ENCODE measurements around the gene SLC26A8.
"Not testable (repeated sequence)": the region's sequence is repeated elsewhere in the genome, so short reads cannot be mapped to it uniquely, and the experiment has no call there.

SLC26A8 gene

GRCh38 chr6:36015666-36016065 lies 8.8 kb downstream of the SLC26A8 start:
- DNase-seq (ENCODE audit: low spot score): no peak

GRCh38 chr6:36000451-36000850 lies 24.0 kb downstream of the SLC26A8 start:
- no peak for DNase-seq (ENCODE audit: low spot score)

- no peak for DNase-seq (ENCODE audit: low spot score)
These were observed 31.3 kb downstream of the SLC26A8 start for GRCh38 chr6:35993150-35993549.

- not testable (repeated sequence) for DNase-seq (ENCODE audit: low spot score)
These were observed 36.4 kb downstream of the SLC26A8 start for GRCh38 chr6:35988047-35988446.

- no peak for DNase-seq (ENCODE audit: low spot score)
These were observed 39.7 kb downstream of the SLC26A8 start for GRCh38 chr6:35984701-35985100.

GRCh38 chr6:35980991-35981645 lies 43.3 kb downstream of the SLC26A8 start:
- DNase-seq (ENCODE audit: low spot score): no peak

- not testable (repeated sequence) for DNase-seq (ENCODE audit: low spot score)
These were observed 44.3 kb downstream of the SLC26A8 start for GRCh38 chr6:35980126-35980525.

GRCh38 chr6:35977308-35977707 lies 47.1 kb downstream of the SLC26A8 start:
- no peak for DNase-seq (ENCODE audit: low spot score)

GRCh38 chr6:35973670-35974222 lies 50.7 kb downstream of the SLC26A8 start:
- no peak for DNase-seq (ENCODE audit: low spot score)

GRCh38 chr6:35972471-35973367 lies 51.7 kb downstream of the SLC26A8 start:
- no peak for DNase-seq (ENCODE audit: low spot score)

- DNase-seq (ENCODE audit: low spot score): no peak
These were observed 54.3 kb downstream of the SLC26A8 start for GRCh38 chr6:35970181-35970580.

- DNase-seq (ENCODE audit: low spot score): no peak
These were observed 54.8 kb downstream of the SLC26A8 start for GRCh38 chr6:35969646-35970045.

- DNase-seq (ENCODE audit: low spot score): no peak
These were observed 55.6 kb downstream of the SLC26A8 start for GRCh38 chr6:35968821-35969220.

- DNase-seq (ENCODE audit: low spot score): no peak
These were observed 57.2 kb downstream of the SLC26A8 start for GRCh38 chr6:35967076-35967774.

- DNase-seq (ENCODE audit: low spot score): no peak
These were observed 61.5 kb downstream of the SLC26A8 start for GRCh38 chr6:35962779-35963560.

GRCh38 chr6:35960187-35960586 lies 64.3 kb downstream of the SLC26A8 start:
- no peak for DNase-seq (ENCODE audit: low spot score)

GRCh38 chr6:35955970-35956369 lies 68.5 kb downstream of the SLC26A8 start:
- DNase-seq (ENCODE audit: low spot score): no peak

GRCh38 chr6:35955521-35955920 lies 68.9 kb downstream of the SLC26A8 start:
- no peak for DNase-seq (ENCODE audit: low spot score)

GRCh38 chr6:35955071-35955470 lies 69.4 kb downstream of the SLC26A8 start:
- no peak for DNase-seq (ENCODE audit: low spot score)

GRCh38 chr6:35954333-35954732 lies 70.1 kb downstream of the SLC26A8 start:
- DNase-seq (ENCODE audit: low spot score): no peak

- DNase-seq (ENCODE audit: low spot score): no peak
These were observed 75.7 kb downstream of the SLC26A8 start for GRCh38 chr6:35948725-35949124.

- DNase-seq (ENCODE audit: low spot score): no peak
These were observed 78.8 kb downstream of the SLC26A8 start for GRCh38 chr6:35945650-35946025.

All from left forelimb (tissue), 1 donor.